Fibroblast of lung (primary cell): ENCODE results near the gene FBXL14. TPM values are rescaled to one million over a fixed set of nuclear protein-coding genes. Genes with fewer than 3 reads are reported as not detected.

Experiments
- DNase-seq, 2 donors: peaks; one replicate each; pipeline versions ENCODE4 v3.0.0 to v3.0.0-alpha.2; 2010; ENCODE audit warnings: low read depth in 2 of 2
- H2AFZ ChIP-seq: 2 replicates; pipeline ENCODE4 v1.5.1; 2012; ENCODE audit warnings: low read length, control low read depth, inconsistent platforms
- H3K27ac ChIP-seq: 2 replicates; pipeline ENCODE4 v1.5.1; 2011; ENCODE audit warnings: low read length, control low read depth; ENCODE audit not compliant: insufficient read depth
- H3K27me3 ChIP-seq: 2 replicates; pipeline ENCODE4 v1.5.1; 2011; ENCODE audit warnings: mild to moderate bottlenecking, low read length; ENCODE audit not compliant: control insufficient read depth, insufficient read depth
- H3K36me3 ChIP-seq: 2 replicates; pipeline ENCODE4 v1.5.1; 2011; ENCODE audit warnings: low read length; ENCODE audit not compliant: control insufficient read depth, insufficient read depth
- H3K4me1 ChIP-seq: 2 replicates; pipeline ENCODE4 v1.5.1; 2011; ENCODE audit warnings: low read length; ENCODE audit not compliant: control insufficient read depth, insufficient read depth; ENCODE audit errors: extremely low read depth
- H3K4me2 ChIP-seq: 2 replicates; pipeline ENCODE4 v1.5.1; 2011; ENCODE audit warnings: low read length, control low read depth; ENCODE audit not compliant: insufficient read depth; ENCODE audit errors: extremely low read depth
- H3K4me3 ChIP-seq, 4 experiments: fragments of 200-600 bp in 1 of 4; sonication (generic) in 1 of 4; replicated peaks in 1 of 4; 2 replicates each; pipeline ENCODE4 v1.5.1; 2011 to 2016; ENCODE audit warnings: low read length in 4 of 4, low read depth in 3 of 4, mild to moderate bottlenecking in 3 of 4, control low read depth in 2 of 4, inconsistent platforms in 1 of 4, mixed read lengths in 1 of 4; ENCODE audit not compliant: insufficient read depth in 1 of 4; ENCODE audit errors: control extremely low read depth in 1 of 4
- H3K79me2 ChIP-seq: 2 replicates; pipeline ENCODE4 v1.5.1; 2012; ENCODE audit warnings: mild to moderate bottlenecking, low read length, inconsistent platforms; ENCODE audit not compliant: control insufficient read depth, insufficient read depth
- H3K9ac ChIP-seq: 2 replicates; pipeline ENCODE4 v1.5.1; 2011; ENCODE audit warnings: mild to moderate bottlenecking, low read length, control low read depth; ENCODE audit not compliant: insufficient read depth
- H3K9me3 ChIP-seq: 2 replicates; pipeline ENCODE4 v1.5.1; 2012; ENCODE audit warnings: low read depth, low read length; ENCODE audit not compliant: control insufficient read depth, insufficient read depth
- H4K20me1 ChIP-seq: 2 replicates; pipeline ENCODE4 v1.5.1; 2011; ENCODE audit warnings: low read length; ENCODE audit not compliant: control insufficient read depth, insufficient read depth; ENCODE audit errors: extremely low read depth
- CTCF ChIP-seq, 2 donors: IDR thresholded peaks in 1 of 2; conservative IDR thresholded peaks in 1 of 2; 1 replicate in 1 of 2; 2 replicates in 1 of 2; pipeline ENCODE4 v1.5.1; 2011 to 2012; ENCODE audit warnings: low read length in 2 of 2, control low read depth in 1 of 2, inconsistent platforms in 1 of 2, low read depth in 1 of 2, mild to moderate bottlenecking in 1 of 2
- EZH2 ChIP-seq: IDR thresholded peaks from 2 replicates; pipeline ENCODE4 v1.5.1; 2012; ENCODE audit warnings: low read length, control low read depth, mild to moderate bottlenecking; ENCODE audit errors: missing control alignments
- polyA plus RNA-seq, 2 donors: library from polyadenylated mRNA; depleted of rRNA in 1 of 2; stranded (reverse) in 1 of 2; unstranded in 1 of 2; fragments of >200 nt; gene quantifications; 2 replicates each; pipeline ENCODE4 v1.2.1, GENCODE V29; 2011 to 2012; ENCODE audit warnings: missing spikeins in 1 of 2
- total RNA-seq: library from RNA; depleted of rRNA; stranded (reverse); fragments of >200 nt; gene quantifications from 2 replicates; pipeline ENCODE4 v1.2.1, GENCODE V29; 2014

The FBXL14 gene
- total and polyA plus RNA-seq, 2 donors (not counting 1 experiment from before 2014, with no cell fraction given) = 2.6 to 6.4 TPM

DNA sequence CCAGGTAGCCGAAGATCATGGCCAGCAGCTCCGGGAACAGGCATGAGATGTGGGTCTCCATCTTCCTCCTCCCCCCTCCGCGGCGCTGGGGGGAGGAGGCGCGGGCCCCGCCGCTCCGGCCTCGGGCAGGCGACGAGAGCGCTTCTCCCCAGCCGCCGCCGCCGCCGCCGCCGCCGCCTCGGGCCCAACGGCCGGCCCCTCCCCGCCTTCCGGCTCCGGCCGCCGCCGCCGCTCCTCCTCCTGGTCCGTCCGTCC lies 448 bp downstream of the FBXL14 start:
- TF ChIP-seq EZH2 (no peak), CTCF (conservative IDR thresholded peaks at IDR 0.05 in 1 of 2, IDR thresholded peaks at IDR 0.05 in 1 of 2; ENCODE audit: low read depth in 1 of 2, low read length in 2 of 2) (no peak)
- peak overlapping the region; percentile 18 for H3K9ac ChIP-seq
- peaks cover 17% of the 10 kb centered on the region for H3K4me1 ChIP-seq
- H3K9me3 ChIP-seq = no peaks in the 10 kb centered on the region
- no peak overlapping the region for H2AFZ ChIP-seq
- DNase-seq = no peak
- H3K4me2 ChIP-seq = peak overlapping the region; percentile 98
- H3K79me2 ChIP-seq = peaks cover 76% of the 10 kb centered on the region
- no peak overlapping the region for H3K27ac ChIP-seq
- H3K27me3 ChIP-seq = no peaks in the 10 kb centered on the region
- peaks cover 2% of the 10 kb centered on the region for H4K20me1 ChIP-seq
- H3K4me3 ChIP-seq = peak overlapping the region; percentile 40 to 76 (median 72)
- peaks cover 2% of the 10 kb centered on the region for H3K36me3 ChIP-seq

DNA sequence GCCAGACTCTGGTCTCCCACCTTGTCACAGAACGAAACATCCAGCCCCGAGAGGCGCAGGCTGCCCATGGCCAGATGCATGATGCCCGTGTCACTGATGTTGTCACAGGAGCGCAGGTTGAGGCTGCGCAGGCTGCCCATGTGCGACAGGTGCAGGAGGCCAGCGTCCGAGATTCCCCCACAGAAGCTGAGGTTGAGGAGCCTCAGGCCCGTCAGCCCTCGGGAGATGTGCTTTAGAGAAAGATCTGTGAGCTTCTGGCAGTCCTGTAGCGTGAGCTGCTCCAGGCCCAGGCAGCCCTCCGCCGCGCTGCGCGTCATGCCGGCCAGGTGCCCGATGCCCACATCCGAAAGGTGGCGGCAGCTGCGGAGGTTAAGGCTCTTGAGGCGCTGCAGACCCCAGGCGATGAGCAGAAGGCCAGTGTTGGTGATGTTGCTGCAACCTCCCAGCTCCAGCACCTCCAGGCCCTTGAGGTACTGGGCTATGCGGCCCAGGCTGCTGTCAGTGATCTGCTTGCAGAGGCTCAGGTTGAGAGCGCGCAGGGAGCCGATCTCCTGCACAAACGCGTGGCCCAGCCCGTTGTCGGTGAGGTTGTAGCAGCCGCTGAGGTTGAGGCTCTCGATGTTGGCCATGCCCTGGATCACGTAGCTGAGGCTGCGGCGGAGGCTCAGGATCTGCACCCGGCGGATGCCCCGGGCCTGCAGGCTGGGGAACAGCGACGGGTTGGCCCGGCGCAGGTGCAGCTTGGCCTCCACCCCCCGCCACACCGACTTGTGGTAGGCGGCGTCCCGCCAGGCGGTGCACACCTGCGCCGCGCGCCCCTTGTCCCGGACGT lies 991 bp downstream of the FBXL14 start:
- Histone ChIP-seq H3K4me3 (peak overlapping the region; percentile 40 to 76 (median 72)), H3K9me3 (no peaks in the 10 kb centered on the region), H3K9ac (peak overlapping the region; percentile 18), H3K4me2 (peak overlapping the region; percentile 98), H3K4me1 (peaks cover 20% of the 10 kb centered on the region), H4K20me1 (peaks cover 2% of the 10 kb centered on the region), H3K27ac (peak overlapping the region; percentile 68), H3K79me2 (peaks cover 76% of the 10 kb centered on the region), H2AFZ (no peak overlapping the region), H3K36me3 (peaks cover 2% of the 10 kb centered on the region), H3K27me3 (no peaks in the 10 kb centered on the region)
- DNase-seq = peak in 1 of 2 donors; percentile 36
- no peak for TF ChIP-seq CTCF (conservative IDR thresholded peaks at IDR 0.05 in 1 of 2, IDR thresholded peaks at IDR 0.05 in 1 of 2; ENCODE audit: low read depth in 1 of 2, low read length in 2 of 2)
- no peak for TF ChIP-seq EZH2

GRCh38 chr12:1592444-1593173 lies 1.8 kb downstream of the FBXL14 start:
- Histone ChIP-seq H3K4me2 (peak overlapping the region; percentile 98), H3K36me3 (peaks cover 2% of the 10 kb centered on the region), H3K27ac (peak overlapping the region; percentile 68), H3K9ac (peak overlapping the region; percentile 18), H3K79me2 (peaks cover 76% of the 10 kb centered on the region), H3K27me3 (no peaks in the 10 kb centered on the region), H2AFZ (no peak overlapping the region), H3K4me1 (peaks cover 21% of the 10 kb centered on the region), H3K9me3 (no peaks in the 10 kb centered on the region), H3K4me3 (peak overlapping the region; percentile 40 to 76 (median 72)), H4K20me1 (peaks cover 2% of the 10 kb centered on the region)
- peak; percentile 55 to 69 for DNase-seq
- TF ChIP-seq CTCF (conservative IDR thresholded peaks at IDR 0.05 in 1 of 2, IDR thresholded peaks at IDR 0.05 in 1 of 2; ENCODE audit: low read depth in 1 of 2, low read length in 2 of 2) (peak; percentile 20 to 34), EZH2 (no peak)
